Retinal pigment epithelial cell (primary cell): Measurements from ENCODE around the gene DCHS1.

Experiments used
- DNase-seq: peaks from one replicate; pipeline ENCODE4 v3.0.0-alpha.2; 2010; ENCODE audit warnings: low read depth
- H3K4me3 ChIP-seq: 2 replicates; pipeline ENCODE4 v1.5.1; 2011; ENCODE audit warnings: mild to moderate bottlenecking, low read length, control low read depth, moderate library complexity
- TF ChIP-seq, protein P1 (sequence below): conservative IDR thresholded peaks from 2 replicates; pipeline ENCODE4 v1.5.1; 2011; ENCODE audit warnings: low read depth, low read length, control low read depth, inconsistent platforms

The DCHS1 gene

DNA sequence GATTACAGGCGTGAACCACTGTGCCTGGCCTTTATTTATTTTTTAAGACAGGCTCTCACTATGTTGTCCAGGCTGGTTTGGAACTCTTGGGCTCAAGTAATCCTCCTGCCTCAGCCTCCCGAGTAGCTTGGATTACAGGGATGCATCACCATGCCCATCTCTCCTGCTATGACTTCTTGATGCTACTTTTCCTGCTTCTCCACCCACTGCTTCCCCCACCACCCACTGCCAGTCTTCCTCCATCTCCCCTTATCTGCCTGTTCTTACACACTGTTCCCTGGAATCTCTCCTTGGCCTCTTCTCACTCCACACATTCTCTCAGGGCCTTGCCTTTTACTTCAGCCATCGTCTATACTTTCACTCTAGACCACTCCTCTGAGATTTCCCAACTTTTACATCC is 19.1 kb downstream of the DCHS1 start:
- no peak for DNase-seq
- TF ChIP-seq, protein P1, sequence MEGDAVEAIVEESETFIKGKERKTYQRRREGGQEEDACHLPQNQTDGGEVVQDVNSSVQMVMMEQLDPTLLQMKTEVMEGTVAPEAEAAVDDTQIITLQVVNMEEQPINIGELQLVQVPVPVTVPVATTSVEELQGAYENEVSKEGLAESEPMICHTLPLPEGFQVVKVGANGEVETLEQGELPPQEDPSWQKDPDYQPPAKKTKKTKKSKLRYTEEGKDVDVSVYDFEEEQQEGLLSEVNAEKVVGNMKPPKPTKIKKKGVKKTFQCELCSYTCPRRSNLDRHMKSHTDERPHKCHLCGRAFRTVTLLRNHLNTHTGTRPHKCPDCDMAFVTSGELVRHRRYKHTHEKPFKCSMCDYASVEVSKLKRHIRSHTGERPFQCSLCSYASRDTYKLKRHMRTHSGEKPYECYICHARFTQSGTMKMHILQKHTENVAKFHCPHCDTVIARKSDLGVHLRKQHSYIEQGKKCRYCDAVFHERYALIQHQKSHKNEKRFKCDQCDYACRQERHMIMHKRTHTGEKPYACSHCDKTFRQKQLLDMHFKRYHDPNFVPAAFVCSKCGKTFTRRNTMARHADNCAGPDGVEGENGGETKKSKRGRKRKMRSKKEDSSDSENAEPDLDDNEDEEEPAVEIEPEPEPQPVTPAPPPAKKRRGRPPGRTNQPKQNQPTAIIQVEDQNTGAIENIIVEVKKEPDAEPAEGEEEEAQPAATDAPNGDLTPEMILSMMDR = no peak

DNA sequence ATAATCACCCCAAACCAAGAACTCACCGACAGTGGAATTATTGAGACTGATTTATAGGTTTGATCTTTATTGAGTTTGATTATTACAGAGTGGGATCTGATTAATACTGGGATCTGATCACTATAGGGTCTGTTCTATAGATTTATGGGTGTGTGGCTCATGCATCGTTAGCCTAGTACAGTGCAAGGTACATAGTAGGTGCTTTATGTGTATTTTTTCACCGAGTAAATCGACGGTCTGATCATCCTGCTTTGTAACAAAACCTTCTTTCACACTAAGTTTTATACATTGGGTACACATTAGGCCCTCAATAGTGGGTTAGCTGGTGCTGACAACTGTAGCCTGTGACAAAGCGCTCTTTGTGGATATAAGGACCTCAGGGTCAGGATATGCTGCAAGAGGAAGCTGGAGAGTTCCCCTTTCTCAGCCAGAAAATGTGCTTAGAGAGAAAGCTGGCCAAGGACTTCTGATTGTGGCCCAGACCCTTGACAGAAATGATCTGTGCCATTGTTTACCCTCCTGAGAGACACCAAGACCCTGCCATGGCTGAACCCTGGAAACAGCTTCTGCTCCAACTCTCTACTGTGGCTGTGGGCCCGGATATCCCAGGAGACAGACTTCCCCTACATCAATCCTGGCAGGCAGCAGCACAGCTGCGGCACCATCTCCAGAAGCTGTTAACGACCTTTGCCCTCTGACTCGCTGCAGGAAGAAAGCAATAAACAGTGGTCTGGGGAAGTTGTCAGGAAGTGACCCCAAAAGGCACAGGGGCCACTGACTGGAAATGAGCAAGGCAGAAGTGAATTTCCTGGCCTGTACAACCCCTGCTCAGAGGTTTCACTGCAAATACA is 20.3 kb downstream of the DCHS1 start:
- no peak overlapping the region for H3K4me3 ChIP-seq
- no peak for DNase-seq
- TF ChIP-seq, protein P1 = no peak

More for the DNA sequence above, 19.1 kb downstream of the DCHS1 start:
- H3K4me3 ChIP-seq = no peak overlapping the region

DNA sequence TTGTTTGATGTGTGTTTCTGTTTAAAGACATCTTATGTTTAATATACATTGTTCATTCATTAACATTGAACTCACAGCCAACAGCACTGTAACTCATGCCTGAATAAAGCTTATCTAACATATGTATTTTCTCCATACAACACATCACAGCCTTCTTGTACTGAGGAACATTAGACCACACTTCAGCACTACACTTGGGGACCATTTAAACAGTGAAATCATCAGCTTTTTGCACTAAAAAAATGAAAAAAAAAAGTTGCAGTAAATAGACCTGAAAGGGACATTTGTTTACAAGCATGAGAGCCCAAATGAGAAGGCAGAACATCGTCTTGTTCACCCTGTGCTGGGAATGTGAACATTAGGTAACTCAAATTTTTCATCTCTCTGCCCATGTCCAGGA is 21.1 kb downstream of the DCHS1 start:
- no peak for DNase-seq
- TF ChIP-seq, protein P1 = no peak

DNA sequence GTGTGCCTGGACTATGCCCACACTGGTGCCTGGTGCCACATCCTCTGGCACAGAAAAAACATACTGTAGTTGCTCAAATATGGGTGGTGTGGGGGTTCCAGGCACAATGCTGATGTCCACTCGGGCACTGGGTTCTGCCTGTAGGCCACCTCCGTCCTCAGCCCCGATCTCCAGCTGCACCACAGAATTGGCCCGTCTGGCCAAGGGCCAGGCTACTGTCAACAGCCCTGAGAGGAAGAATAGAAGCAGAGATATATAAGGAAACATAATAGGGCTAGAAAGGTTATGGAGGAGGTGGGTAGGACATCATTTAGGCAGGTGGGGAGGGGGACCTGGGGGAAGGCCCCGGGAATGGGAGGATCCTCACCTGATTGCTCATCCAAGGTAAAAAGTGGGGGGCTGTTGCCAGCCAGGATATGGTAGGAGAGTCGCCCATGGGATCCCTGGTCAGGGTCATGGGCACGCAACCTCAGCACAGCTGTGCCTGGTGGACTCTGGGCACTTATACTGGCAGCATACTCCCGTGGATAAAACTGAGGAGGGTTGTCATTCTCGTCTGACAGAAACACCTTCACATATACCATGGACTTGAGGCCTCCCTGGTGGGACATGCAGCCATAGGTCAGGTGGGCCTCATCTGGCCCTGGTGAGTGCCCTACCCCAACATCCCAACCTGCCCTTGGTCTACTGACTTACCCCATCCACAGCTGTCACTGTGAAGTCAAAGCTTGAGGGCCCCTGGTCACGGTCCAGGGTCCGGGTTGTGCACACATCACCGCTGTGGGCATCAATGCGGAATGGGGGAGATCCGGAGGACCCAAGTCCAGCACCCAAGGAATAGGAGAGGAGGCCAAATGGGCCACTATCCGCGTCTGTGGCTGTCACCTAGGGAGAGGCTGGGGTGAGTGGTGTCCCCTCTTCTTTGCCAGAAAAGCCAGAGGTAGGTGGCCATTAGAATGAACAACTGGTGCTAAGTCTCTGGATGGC is 21.9 kb downstream of the DCHS1 start:
- H3K4me3 ChIP-seq = no peak overlapping the region
- no peak for DNase-seq
- TF ChIP-seq, protein P1 = no peak

More for the DNA sequence above, 21.1 kb downstream of the DCHS1 start:
- H3K4me3 ChIP-seq = no peak overlapping the region

DNA sequence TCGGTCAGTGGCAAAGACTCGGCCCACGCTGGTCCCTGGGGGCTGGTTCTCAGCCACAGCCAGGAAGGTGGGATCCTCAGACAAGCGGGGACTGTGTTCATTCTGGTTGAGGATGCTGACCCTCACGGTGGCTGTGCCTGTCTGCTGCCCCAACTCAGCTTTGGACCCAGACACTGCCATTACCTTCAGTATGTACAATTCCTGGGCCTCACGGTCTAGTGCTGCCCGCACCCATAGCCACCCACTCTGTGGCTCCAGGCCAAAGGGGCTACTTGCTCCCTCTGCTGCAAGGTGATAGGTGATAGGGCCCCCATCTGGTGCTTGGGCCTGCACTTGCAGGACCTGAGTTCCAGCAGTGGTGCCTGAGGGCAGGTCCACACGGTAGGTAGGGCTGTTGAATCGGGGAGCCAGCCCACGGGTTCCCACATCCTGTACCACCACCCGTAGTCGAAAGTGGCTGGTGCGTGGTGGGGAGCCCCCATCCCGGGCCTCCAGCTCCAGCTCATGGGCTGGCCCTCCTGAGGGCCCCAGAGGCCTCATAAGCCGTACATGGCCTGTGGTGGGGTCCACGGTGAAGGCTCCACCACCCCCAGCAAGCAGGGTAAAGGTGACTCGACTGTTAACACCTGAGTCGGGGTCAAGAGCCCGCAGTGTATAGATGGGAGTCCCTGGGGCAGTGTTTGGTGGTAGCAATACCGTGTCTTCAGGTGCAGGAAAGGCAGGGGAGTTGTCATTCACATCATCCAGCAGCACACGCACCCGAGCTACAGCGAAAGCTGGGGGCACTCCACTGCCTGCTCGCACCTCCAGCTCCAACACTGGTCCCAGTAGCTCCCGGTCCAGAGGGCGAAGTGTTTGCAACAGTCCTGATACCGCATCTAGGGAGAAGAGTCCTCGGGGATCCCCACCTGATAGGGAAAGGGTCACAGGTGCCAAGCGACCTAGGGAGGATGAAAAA is 23.2 kb downstream of the DCHS1 start:
- H3K4me3 ChIP-seq = no peak overlapping the region
- DNase-seq = no peak
- TF ChIP-seq, protein P1 = no peak

DNA sequence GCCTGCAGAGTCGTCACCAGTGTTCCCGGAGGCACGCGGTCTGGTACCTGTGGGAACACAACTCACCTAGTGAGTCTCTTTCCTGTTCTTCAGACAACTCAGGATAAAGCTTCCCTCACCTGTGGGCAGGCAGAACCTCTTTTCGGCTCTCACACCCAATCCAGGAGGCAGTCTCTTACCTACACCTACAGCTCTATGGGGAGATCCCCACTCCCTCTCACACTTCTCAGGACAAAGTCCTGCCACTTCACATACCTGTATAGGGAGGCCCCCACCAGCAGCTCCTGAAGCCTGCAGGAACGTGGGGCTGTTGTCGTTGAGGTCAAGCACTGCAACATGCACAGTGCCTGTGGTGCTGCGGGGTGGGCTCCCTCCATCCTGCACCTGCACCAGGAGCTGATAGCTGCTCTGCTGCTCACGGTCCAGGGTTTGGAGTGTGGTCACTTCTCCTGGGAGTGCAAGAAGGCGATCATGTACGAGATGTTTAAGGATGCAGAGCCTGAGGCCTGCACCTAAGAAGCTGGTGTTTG is 24.2 kb downstream of the DCHS1 start:
- no peak for DNase-seq
- no peak overlapping the region for H3K4me3 ChIP-seq
- TF ChIP-seq, protein P1 = no peak
